ENCODE data around the gene CALHM3. TPM values are rescaled to one million over a fixed set of nuclear protein-coding genes. Genes with fewer than 3 reads are reported as not detected.
"Not testable (repeated sequence)": the region's sequence is repeated elsewhere in the genome, so short reads cannot be mapped to it uniquely, and the experiment has no call there.

The CALHM3 gene, protein sequence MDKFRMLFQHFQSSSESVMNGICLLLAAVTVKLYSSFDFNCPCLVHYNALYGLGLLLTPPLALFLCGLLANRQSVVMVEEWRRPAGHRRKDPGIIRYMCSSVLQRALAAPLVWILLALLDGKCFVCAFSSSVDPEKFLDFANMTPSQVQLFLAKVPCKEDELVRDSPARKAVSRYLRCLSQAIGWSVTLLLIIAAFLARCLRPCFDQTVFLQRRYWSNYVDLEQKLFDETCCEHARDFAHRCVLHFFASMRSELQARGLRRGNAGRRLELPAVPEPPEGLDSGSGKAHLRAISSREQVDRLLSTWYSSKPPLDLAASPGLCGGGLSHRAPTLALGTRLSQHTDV
- not detected for total RNA-seq

DNA sequence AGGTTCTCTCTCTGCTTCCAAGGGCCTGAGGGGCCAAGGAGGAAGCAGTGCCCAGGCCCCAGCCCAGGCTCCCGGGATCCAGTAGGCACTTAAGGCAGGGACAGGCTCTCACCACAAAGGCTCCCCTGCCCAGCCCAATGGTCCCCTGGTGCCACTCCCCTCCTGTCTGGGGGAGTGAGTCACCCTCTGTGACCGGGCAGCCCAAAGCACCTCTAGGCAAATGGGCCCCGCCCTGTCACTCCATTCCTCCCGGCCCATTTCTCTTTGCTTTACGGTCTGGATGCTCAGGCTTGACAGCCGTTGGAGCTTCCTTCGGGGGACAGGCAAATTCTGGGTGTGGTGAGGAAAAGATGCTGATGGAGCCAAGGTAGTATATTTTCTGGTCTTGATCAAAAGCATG, at the start of gene CALHM3:
TSS of gene CALHM3 (minus strand) at position 106 of the 400 bp plus-strand sequence. CDS start 208 bp downstream, outside the sequence.
- FAIRE-seq: no peak
- DNase-seq (ENCODE audit: low spot score in 2 of 2): no peak

DNA sequence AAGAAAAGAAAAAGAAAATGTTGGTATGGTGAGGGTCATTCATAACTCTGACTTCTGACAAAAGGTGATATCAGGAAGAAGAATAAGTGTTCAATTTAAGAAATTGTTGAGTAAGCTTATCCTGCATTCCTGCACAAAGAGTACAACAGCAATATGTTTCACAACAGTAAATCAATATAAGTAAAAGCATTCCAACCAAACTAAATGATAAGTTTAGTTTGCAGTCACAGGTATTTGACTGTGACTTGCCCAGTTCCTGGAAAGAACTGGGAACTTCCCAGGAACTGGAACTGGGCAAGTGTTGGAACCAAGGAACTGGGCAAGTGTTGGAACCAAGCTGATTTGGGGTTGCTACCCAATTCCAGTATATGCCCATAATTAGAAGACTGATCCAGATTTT, 49.5 kb upstream of the CALHM3 start:
- DNase-seq (ENCODE audit: low spot score in 2 of 2): no peak
- FAIRE-seq: no peak

DNA sequence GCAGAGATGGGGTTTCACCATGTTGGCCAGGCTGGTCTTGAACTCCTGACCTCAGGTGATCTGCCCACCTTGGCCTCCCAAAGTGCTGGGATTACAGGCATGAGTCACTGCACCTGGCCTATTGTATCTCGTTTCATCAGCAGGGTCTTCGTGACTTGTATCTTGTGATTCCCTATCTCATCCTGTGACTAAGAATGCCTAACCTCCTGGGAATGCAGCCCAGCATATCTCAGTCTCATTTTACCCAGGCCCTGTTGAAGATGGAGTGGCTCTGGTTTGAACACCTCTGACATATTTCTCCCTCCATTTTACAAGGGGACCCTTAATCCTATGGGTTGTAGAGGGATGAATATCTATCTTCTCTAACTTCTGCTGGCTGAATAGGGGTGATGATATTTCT, 48.4 kb upstream of the CALHM3 start:
- not testable (repeated sequence) for DNase-seq (ENCODE audit: low spot score in 2 of 2); FAIRE-seq

DNA sequence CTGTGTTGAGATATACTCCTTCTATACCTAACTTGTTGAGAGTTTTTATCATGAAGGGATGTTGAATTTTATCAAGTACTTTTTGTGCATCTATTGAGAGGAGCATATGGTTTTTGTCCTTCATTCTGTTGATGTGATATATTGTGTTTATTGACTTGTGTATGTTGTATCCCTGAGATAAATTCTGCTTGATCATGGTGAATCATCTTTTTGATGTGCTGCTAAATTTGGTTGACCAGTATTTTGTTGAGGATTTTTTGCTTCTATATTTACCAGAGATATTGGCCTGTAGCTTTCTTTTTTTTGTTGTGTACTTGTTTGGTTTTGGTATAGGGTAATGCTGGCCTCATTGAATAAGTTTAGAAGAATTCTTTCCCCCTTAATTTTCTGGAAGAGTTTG, 46.9 kb upstream of the CALHM3 start:
- FAIRE-seq (no peak), DNase-seq (ENCODE audit: low spot score in 2 of 2) (no peak)

- FAIRE-seq: no peak
- DNase-seq (ENCODE audit: low spot score in 2 of 2): no peak
Measured at GRCh38 chr10:103523683-103524082, 44.6 kb upstream of the CALHM3 start.

- FAIRE-seq; DNase-seq (ENCODE audit: low spot score in 2 of 2): not testable (repeated sequence)
Measured at GRCh38 chr10:103522006-103522405, 43.0 kb upstream of the CALHM3 start.

GRCh38 chr10:103519798-103520197, 40.8 kb upstream of the CALHM3 start:
- FAIRE-seq (no peak), DNase-seq (ENCODE audit: low spot score in 2 of 2) (no peak)

- FAIRE-seq (no peak), DNase-seq (ENCODE audit: low spot score in 2 of 2) (no peak)
Measured at GRCh38 chr10:103517234-103518085, 38.4 kb upstream of the CALHM3 start.

- no peak for DNase-seq (ENCODE audit: low spot score in 2 of 2)
- FAIRE-seq: no peak
Measured at GRCh38 chr10:103514244-103514643, 35.2 kb upstream of the CALHM3 start.

GRCh38 chr10:103513380-103514060, 34.5 kb upstream of the CALHM3 start:
- FAIRE-seq (no peak), DNase-seq (ENCODE audit: low spot score in 2 of 2) (no peak)

DNA sequence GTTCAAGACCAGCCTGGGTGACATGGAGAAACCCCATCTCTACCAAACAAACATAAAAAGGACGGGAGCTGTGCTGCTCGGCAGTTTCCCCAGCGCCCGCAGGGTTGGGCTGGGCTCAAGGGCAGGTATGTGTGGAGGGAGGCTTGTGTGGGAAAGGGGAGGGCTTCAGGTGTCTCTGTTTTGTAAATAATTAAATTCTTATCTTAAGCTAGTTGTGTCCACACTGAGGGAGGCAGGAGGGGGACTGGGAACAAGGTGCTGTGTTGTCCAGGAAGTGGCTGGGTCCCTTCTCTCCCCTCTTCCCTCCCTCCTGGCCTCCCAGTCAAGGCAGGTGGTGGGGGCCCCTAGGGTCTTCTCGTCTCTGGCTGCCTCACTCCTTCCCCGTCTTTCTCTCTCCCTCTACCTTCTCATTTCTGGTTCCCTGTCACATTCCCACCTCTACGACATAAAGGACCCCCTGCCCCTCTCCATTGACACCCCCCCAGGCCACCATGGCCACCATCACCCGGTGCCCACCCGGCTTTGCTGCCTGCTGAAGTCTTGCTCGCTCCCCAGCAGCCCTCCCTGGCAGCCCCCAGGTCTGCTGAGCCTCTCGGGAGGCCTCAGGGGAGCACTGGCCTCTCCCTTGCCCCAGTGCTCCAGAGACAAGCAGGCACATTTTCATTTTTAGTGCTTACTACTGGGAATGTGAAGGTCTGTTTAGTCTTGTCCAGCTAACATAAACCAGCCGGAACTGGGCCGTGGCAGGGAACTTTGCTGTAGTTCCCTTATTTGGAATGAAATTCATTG, 33.7 kb upstream of the CALHM3 start:
- FAIRE-seq: no peak
- no peak for DNase-seq (ENCODE audit: low spot score in 2 of 2)

DNA sequence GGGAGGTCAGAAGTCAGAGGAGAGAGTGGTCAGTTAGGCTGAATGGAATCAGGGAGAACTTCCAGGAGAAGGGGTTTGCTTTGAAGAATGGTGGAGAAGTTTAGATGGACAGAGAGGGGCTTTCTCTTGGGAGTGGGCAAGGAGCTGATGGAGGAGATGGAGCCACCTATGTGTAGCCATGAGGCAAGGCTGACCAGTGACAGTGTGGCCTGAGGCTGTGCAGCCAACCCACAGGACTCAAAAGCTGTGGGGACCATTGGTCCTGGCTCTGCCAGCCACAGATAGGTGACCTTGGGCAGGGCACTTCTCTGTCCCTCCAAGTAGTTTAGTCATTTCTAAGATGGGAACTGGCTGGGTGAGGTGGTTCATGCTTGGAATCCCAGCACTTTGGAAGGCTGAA, 33.1 kb upstream of the CALHM3 start:
- FAIRE-seq (no peak), DNase-seq (ENCODE audit: low spot score in 2 of 2) (no peak)

GRCh38 chr10:103510791-103511752, 32.0 kb upstream of the CALHM3 start:
- FAIRE-seq: no peak

DNA sequence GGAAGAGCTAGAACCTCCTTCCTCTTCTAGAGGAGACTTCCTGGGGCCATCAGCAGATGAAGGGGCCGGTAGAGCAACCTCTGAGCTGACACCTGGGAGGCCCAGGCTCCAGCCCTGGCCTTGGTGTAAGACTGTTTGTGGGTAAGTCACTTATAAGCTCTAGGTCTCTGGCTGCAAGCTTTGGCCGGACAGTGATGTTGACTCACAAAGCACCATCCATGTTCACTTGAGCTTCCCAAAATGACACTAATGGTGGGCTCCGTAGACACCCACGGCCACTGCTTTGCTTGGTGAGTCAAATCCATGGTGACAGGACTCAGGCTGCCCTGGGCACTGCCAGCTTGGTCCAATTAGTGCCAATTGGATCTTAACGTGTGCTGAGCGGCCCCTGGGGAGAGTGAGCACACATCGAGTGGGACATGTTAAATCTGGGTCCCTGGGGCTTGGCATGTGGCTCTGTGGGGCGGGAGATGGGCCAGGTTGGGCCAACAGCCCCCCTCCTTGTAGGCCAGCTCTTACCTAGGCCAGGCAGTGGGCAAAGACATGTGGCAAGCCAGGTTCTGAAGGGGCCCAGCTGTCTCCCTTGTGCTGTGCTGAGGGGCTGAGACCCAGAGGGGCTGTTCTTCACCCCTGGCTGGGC, 31.1 kb upstream of the CALHM3 start:
- FAIRE-seq (no peak), DNase-seq (ENCODE audit: low spot score in 2 of 2) (no peak)

More at GRCh38 chr10:103510791-103511752, 32.0 kb upstream of the CALHM3 start:
- DNase-seq (ENCODE audit: low spot score in 2 of 2): no peak

DNA sequence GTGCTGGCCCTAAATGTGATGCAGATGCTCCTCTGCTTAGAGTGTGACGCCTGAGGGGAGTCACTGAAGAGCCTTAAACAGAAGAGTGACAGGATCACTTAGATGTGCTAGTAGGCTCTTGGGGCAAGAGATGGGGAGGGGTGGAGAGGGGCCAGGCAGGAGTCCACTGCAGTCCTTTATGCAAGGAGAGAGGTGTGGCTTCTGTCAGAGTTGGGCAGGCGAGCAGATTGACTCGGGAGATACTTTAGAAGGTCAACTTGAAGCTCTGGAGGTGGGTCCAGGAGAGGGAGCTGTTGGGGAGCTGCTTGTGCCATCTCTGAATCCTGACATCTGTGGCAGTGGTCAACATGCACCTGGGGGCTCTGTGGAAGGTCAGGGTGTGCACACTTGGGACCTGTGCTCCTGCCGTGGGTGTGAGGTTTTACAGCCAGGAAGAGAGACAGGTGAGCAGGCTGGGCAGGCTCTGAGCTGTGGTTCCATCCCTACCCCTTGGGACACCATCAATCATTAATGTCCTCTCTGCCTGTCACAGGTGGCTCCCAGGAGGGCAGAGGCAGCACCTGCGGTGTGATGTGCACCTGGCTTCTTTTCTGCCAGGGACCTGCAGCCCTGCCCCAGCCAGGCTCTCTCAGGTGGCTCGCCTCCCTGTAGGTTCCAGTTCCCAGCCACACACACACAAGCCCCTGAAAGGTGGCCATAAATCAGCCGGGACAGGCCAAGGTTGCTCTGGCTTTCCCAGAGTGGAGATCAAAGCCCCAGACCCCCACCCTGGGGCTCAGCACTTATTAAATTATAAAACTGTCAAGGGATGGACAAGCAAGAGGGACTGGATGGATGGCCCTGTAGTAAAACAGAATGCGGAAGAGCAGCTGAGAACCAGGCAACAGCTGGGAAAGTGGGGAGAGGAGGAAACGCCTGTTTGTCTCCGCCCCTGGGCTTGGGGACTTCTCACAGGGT, 28.5 kb upstream of the CALHM3 start:
- DNase-seq (ENCODE audit: low spot score in 2 of 2): no peak
- FAIRE-seq: no peak

GRCh38 chr10:103506061-103506460, 27.0 kb upstream of the CALHM3 start:
- no peak for FAIRE-seq
- no peak for DNase-seq (ENCODE audit: low spot score in 2 of 2)

GRCh38 chr10:103504181-103504783, 25.2 kb upstream of the CALHM3 start:
- DNase-seq (ENCODE audit: low spot score in 2 of 2): no peak
- no peak for FAIRE-seq
